RWPE2 (cell line): ENCODE data around the gene ALDH3B1.

Experiments
- ATAC-seq: fragments of 200-7000 bp; cut with Tn5 transposase; 3 replicates; pipeline ENCODE4 v1.9.1; 2021; ENCODE audit warnings: low read depth
- DNase-seq: peaks from one replicate; pipeline ENCODE4 v3.0.0-alpha.2; 2020; ENCODE audit warnings: low spot score
- H3K27ac ChIP-seq: fragments of 450-650 bp; 2 replicates; pipeline ENCODE4 v1.5.1; 2017; ENCODE audit warnings: mild to moderate bottlenecking; ENCODE audit not compliant: poor library complexity, severe bottlenecking
- H3K27me3 ChIP-seq: fragments of 250-450 bp; sonication (Bioruptor Pico); 2 replicates; pipeline ENCODE4 v1.5.1; 2021; ENCODE audit warnings: mild to moderate bottlenecking, moderate library complexity; ENCODE audit not compliant: insufficient read depth, poor library complexity, severe bottlenecking
- H3K36me3 ChIP-seq: fragments of 250-450 bp; sonication (Bioruptor Pico); 2 replicates; pipeline ENCODE4 v1.5.1; 2020; ENCODE audit warnings: low read depth, mild to moderate bottlenecking, moderate library complexity
- H3K4me1 ChIP-seq: fragments of 250-450 bp; sonication (Bioruptor Pico); 2 replicates; pipeline ENCODE4 v1.5.1; 2021; ENCODE audit warnings: mild to moderate bottlenecking, moderate library complexity; ENCODE audit not compliant: insufficient read depth, poor library complexity, severe bottlenecking
- H3K4me3 ChIP-seq: fragments of 250-450 bp; sonication (Bioruptor Pico); 2 replicates; pipeline ENCODE4 v1.5.1; 2021; ENCODE audit warnings: mild to moderate bottlenecking, moderate library complexity; ENCODE audit not compliant: severe bottlenecking
- H3K9me3 ChIP-seq: fragments of 250-450 bp; sonication (Bioruptor Pico); 2 replicates; pipeline ENCODE4 v1.5.1; 2021; ENCODE audit warnings: mild to moderate bottlenecking, moderate library complexity; ENCODE audit not compliant: severe bottlenecking
- CTCF ChIP-seq: fragments of 450-650 bp; IDR thresholded peaks from one replicate; pipeline ENCODE4 v1.5.1; 2017; ENCODE audit warnings: mild to moderate bottlenecking, moderate library complexity; ENCODE audit not compliant: poor library complexity, severe bottlenecking

Gene ALDH3B1

GRCh38 chr11:68066742-68067141 is 56.6 kb downstream of the ALDH3B1 start:
- H3K4me3 ChIP-seq, result no peak overlapping the region
- DNase-seq (no peak), ATAC-seq (no peak)
- no peaks in the 10 kb centered on the region for H3K27me3 ChIP-seq
- peaks cover 2% of the 10 kb centered on the region; the same call in 1 of the 2 replicates for H3K36me3 ChIP-seq
- no peaks in the 10 kb centered on the region for H3K9me3 ChIP-seq
- TF ChIP-seq CTCF, result no peak
- H3K4me1 ChIP-seq, result no peaks in the 10 kb centered on the region
- no peak overlapping the region for H3K27ac ChIP-seq

- Histone ChIP-seq H3K36me3 (peaks cover 2% of the 10 kb centered on the region; the same call in 1 of the 2 replicates), H3K4me1 (no peaks in the 10 kb centered on the region), H3K27ac (no peak overlapping the region), H3K27me3 (no peaks in the 10 kb centered on the region), H3K4me3 (no peak overlapping the region), H3K9me3 (no peaks in the 10 kb centered on the region)
- no peak for TF ChIP-seq CTCF
- ATAC-seq (no peak), DNase-seq (no peak)
These were observed 57.9 kb downstream of the ALDH3B1 start for GRCh38 chr11:68067991-68068390.

GRCh38 chr11:68071281-68072048 is 61.3 kb downstream of the ALDH3B1 start:
- H3K4me1 ChIP-seq, result no peaks in the 10 kb centered on the region
- H3K4me3 ChIP-seq, result no peak overlapping the region
- H3K27ac ChIP-seq, result no peak overlapping the region
- ATAC-seq, result no peak
- H3K36me3 ChIP-seq, result no peaks in the 10 kb centered on the region; the same call in 1 of the 2 replicates
- H3K27me3 ChIP-seq, result no peaks in the 10 kb centered on the region
- DNase-seq, result no peak
- no peaks in the 10 kb centered on the region for H3K9me3 ChIP-seq
- TF ChIP-seq CTCF, result no peak

GRCh38 chr11:68074584-68075352 is 64.6 kb downstream of the ALDH3B1 start:
- Histone ChIP-seq H3K9me3 (no peaks in the 10 kb centered on the region), H3K4me3 (no peak overlapping the region), H3K36me3 (no peaks in the 10 kb centered on the region; the same call in 1 of the 2 replicates), H3K27me3 (no peaks in the 10 kb centered on the region), H3K4me1 (no peaks in the 10 kb centered on the region), H3K27ac (no peak overlapping the region)
- no peak for ATAC-seq
- DNase-seq, result no peak
- TF ChIP-seq CTCF, result no peak
